Small intestine (tissue), 7 donors: Measurements from ENCODE around the gene CCDC88C. TPM values are rescaled to one million over a fixed set of nuclear protein-coding genes. Genes with fewer than 3 reads are reported as not detected.
"Not testable (repeated sequence)": the region's sequence is repeated elsewhere in the genome, so short reads cannot be mapped to it uniquely, and the experiment has no call there.

Experiments used
- DNase-seq, 2 donors: peaks; one replicate each; pipeline versions ENCODE4 v3.0.0 to v3.0.0-alpha.2; 2013
- FAIRE-seq: peaks from 2 replicates; lab custom pipeline; 2012; peaks lifted over from hg19 to GRCh38; lab: Jason Lieb, UNC
- H3K27ac ChIP-seq, 3 donors: one replicate each; pipeline ENCODE4 v1.5.1; 2013; ENCODE audit warnings: low read length in 2 of 3, mild to moderate bottlenecking in 2 of 3, control low read depth in 1 of 3, inconsistent platforms in 1 of 3, low read depth in 1 of 3, moderate library complexity in 1 of 3
- H3K27me3 ChIP-seq, 3 donors: one replicate each; pipeline ENCODE4 v1.6.1; 2013; ENCODE audit warnings: low read length in 3 of 3, inconsistent platforms in 1 of 3; ENCODE audit not compliant: control insufficient read depth in 3 of 3, insufficient read depth in 3 of 3
- H3K36me3 ChIP-seq, 3 donors: one replicate each; pipeline ENCODE4 v1.6.1; 2013; ENCODE audit warnings: low read length in 3 of 3, inconsistent platforms in 1 of 3, low read depth in 1 of 3, mild to moderate bottlenecking in 1 of 3, moderate library complexity in 1 of 3; ENCODE audit not compliant: control insufficient read depth in 3 of 3, insufficient read depth in 2 of 3
- H3K4me1 ChIP-seq, 3 donors: one replicate each; pipeline ENCODE4 v1.6.1; 2013; ENCODE audit warnings: low read length in 2 of 3, inconsistent platforms in 1 of 3, low read depth in 1 of 3, mild to moderate bottlenecking in 1 of 3, moderate library complexity in 1 of 3; ENCODE audit not compliant: control insufficient read depth in 3 of 3, insufficient read depth in 2 of 3
- H3K4me3 ChIP-seq, 3 donors: one replicate each; pipeline ENCODE4 v1.5.1; 2013; ENCODE audit warnings: low read length in 3 of 3, control low read depth in 1 of 3, inconsistent platforms in 1 of 3, low read depth in 1 of 3, mild to moderate bottlenecking in 1 of 3, moderate library complexity in 1 of 3
- H3K9me3 ChIP-seq, 2 donors: one replicate each; pipeline ENCODE4 v1.6.1; 2013; ENCODE audit warnings: low read depth in 1 of 2, low read length in 1 of 2; ENCODE audit not compliant: control insufficient read depth in 2 of 2, insufficient read depth in 1 of 2
- WGBS, 3 donors: extraction: QIAGEN DNeasy Blood & Tissue Kit; methylation state at CpG; one replicate each; pipeline ENCODE4 v1.1.7; 2013; 5-methylcytosine and 5-hydroxymethylcytosine counted together
- polyA plus RNA-seq, 4 donors: library from polyadenylated mRNA; stranded (reverse) in 3 of 4; unstranded in 1 of 4; fragments of 200-250 nt in 3 of 4; fragments of 120-200 nt in 1 of 4; gene quantifications; one replicate each; pipeline versions ENCODE4 v1.2.1 to v1.2.3, GENCODE V29; 2013
- donor health status: healthy with polysubstance abuse.
- donor health status: control.
- donor health status: control.
- donor health status: Bipolar disorder and iron deficiency.
- donor health status: healthy.

CCDC88C gene
- polyA plus RNA-seq, 4 donors, result 13.2 to 25.9 (median 18.3) TPM

DNA sequence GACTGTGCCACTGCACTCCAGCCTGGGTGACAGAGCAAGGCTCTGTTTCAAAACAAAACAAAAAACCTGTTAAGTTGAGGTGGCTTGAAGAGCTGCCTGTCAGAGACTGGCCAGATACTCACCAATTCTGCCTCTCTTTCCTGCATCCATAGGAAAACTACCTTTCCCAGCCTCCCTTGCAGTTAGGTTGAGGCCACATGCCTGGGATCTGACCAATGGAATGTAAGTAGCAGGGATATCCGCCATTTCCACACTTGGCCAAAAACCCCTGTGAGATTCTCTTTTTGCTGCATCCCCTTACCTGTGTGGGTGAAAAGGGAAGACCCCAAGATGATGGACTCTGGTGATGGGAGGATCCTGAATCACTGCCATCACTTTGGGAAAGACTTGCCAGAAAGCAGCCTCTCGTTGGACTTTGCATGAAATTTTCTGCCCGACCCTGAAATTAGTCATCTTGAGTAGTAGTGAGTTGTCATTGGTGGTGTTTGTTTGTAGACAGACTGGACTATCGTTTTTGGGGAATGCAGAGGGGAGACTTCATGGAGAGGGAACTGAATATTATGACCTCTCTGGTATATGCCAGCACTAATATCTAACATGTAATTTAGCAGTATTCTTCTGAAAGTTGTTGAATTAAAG, 187.1 kb downstream of the CCDC88C start:
- Histone ChIP-seq H3K4me3 (no peak overlapping the region), H3K27ac (peak overlapping the region in 2 of 3 donors; percentile 64 to 65), H3K27me3 (no peaks in the 10 kb centered on the region), H3K36me3 (peaks cover 0 to 35% (median 2%) of the 10 kb centered on the region in 3 donors), H3K4me1 (no peaks in the 10 kb centered on the region), H3K9me3 (peaks cover 0 to 19% of the 10 kb centered on the region in 2 donors)
- DNase-seq, result no peak
- FAIRE-seq, result no peak
- WGBS, 3 donors, result 76 to 90% (median 77%) methylated on average over 4 of the region's 4 CpGs

DNA sequence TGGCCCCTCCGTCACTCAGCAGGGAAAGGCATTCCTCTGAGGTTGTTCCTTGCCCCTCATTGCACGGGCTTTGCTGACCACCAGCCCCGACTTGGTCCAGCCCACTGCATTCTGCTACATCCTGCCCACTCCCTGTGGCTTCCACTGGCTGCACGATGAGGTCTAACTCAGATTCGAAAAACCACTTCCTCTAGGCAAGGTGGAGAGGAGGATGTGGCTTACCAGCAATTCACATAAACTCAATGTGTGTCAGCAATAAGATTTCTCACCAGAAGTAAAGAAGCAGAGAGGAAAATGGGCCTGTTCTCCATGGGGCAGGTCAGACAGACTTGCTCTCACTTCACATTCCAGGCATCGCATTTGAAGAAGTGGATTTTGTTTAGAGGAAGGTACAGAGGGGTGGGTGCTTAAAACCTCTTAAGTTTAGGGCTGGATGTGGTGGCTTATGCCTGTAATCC, 187.8 kb downstream of the CCDC88C start:
- H3K36me3 ChIP-seq, result peaks cover 0 to 40% (median 6%) of the 10 kb centered on the region in 3 donors
- FAIRE-seq, result no peak
- 62 to 80% (median 62%) methylated on average over 6 of the region's 6 CpGs for WGBS, 3 donors

DNA sequence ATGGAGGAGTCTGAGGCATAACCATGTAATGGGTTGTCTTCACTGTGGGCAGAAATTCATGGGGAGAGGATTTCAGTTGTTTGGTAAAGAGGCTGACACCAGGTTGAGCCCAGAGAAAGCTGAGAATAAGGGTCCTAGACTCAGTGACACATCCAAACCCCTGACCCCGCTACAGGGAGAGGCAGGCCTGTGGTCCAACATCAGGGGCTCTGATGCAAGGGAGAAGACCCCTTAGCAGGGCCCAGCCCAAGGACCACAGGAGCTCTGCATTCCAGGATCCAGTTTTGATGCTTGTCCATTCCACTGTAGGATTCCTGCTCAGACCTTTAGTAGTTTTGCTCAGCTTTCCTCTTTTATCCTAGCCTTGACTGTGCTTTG, 188.6 kb downstream of the CCDC88C start:
- H3K27me3 ChIP-seq, result no peaks in the 10 kb centered on the region
- DNase-seq, result no peak
- no peaks in the 10 kb centered on the region for H3K4me1 ChIP-seq
- FAIRE-seq, result no peak
- peak overlapping the region in 1 of 3 donors; percentile 65 for H3K27ac ChIP-seq
- peaks cover 0 to 45% (median 6%) of the 10 kb centered on the region in 3 donors for H3K36me3 ChIP-seq
- 89 to 93% (median 90%) methylated on average over 1 of the region's 1 CpG for WGBS, 3 donors
- H3K4me3 ChIP-seq, result no peak overlapping the region
- peaks cover 0 to 12% of the 10 kb centered on the region in 2 donors for H3K9me3 ChIP-seq

More for the DNA sequence above, 187.8 kb downstream of the CCDC88C start:
- Histone ChIP-seq H3K9me3 (peaks cover 0 to 18% of the 10 kb centered on the region in 2 donors), H3K27me3 (no peaks in the 10 kb centered on the region), H3K4me1 (no peaks in the 10 kb centered on the region), H3K27ac (peak overlapping the region in 2 of 3 donors; percentile 58 to 65), H3K4me3 (no peak overlapping the region)
- DNase-seq, result peak in 1 of 2 donors; percentile 64

DNA sequence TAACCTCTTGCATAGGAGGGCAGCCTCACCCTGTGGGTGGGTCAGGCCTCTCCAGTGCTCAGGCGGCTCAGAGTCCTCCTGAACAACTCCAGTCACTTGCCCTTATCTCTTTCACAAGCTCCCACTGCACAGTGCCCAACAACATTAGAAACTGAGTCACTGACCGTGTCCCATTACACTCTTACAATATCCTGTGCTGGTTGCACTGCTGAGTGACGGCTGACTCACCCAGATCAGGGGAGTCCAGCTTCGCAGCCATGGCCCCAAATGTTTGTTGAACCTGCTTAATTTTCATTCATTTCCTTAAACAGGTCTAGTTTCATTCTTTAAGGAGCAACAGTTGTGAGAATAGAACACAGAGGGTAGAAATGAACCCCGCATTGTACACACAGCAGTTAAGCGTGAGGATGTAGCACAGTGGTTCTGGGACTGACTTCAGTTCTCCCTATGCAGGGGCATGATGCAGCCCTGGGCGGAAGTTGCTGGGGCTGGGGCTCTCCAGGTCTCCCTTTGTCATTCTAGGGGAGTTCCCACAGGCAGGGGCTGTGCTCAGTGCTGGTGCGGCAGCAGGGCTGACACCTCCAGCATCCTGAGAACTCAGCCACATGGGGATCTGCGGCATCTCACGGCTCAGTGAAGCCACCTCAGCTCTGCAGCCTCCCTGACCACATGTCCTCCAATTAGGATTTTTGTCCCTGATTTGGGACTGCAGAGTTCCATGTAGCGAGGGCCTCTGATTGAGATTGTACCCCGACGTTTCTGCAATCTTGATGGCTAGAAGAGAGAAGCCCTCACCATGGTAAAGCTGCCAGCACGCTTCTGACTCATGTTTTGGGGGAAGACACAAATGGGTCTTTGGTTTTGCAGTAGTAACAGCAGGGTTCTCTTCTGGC, 189.3 kb downstream of the CCDC88C start:
- Histone ChIP-seq H3K4me3 (no peak overlapping the region), H3K9me3 (peaks cover 0 to 12% of the 10 kb centered on the region in 2 donors), H3K27ac (peak overlapping the region in 2 of 3 donors; percentile 28 to 65), H3K4me1 (no peaks in the 10 kb centered on the region), H3K27me3 (no peaks in the 10 kb centered on the region), H3K36me3 (peaks cover 0 to 48% (median 6%) of the 10 kb centered on the region in 3 donors)
- FAIRE-seq (no peak), DNase-seq (no peak)
- WGBS, 3 donors, result 71 to 86% (median 75%) methylated on average over 14 of the region's 14 CpGs

DNA sequence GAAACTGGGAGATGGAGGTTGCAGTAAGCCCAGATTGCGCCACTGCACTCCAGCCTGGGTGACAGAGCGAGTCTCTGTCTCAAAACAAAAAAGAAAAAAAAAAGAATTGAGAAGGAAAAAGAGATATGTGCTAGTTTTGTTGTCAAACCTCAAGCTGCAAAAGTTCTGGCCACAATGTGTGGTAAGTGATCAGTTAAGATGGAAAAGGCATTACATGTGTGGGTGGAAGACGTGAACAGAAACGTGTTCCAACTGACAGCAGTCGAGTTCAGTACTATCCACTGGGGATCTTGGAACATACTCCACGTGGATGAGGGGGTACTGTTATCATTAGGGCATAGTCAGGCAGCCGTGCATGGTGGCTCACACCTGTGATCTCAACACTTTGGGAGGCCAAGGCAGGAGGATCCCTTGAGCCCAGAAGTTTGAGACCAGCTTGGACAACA, 190.4 kb downstream of the CCDC88C start:
- peak in 1 of 2 donors; percentile 27 for DNase-seq
- FAIRE-seq, result no peak
- peaks cover 0 to 12% of the 10 kb centered on the region in 2 donors for H3K9me3 ChIP-seq
- H3K36me3 ChIP-seq, result peaks cover 0 to 48% (median 6%) of the 10 kb centered on the region in 3 donors
- H3K4me1 ChIP-seq, result no peaks in the 10 kb centered on the region
- peak overlapping the region in 2 of 3 donors; percentile 4 to 34 for H3K27ac ChIP-seq
- WGBS, 3 donors, result 75 to 82% (median 82%) methylated on average over 7 of the region's 7 CpGs
- no peak overlapping the region for H3K4me3 ChIP-seq
- H3K27me3 ChIP-seq, result no peaks in the 10 kb centered on the region

DNA sequence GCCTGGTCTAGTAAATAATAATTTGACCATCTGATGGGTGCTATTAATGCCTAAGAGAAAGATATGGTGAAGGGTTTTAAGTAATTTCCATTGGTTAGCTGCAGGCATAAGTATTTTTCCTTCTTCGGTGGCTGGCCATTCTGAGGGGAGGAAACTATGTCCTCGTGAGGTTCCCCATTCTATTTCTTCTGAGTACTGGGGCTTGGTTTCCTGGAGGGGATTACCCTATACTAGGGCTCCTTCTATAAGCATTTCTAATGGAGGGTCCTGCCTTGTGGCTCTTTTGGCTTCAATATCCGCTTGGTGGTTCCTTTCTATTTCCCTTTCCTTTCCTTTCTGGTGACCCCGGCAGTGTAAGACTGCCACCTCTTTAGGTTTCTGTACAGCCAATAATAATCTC, 191.3 kb downstream of the CCDC88C start:
- WGBS, 3 donors, result 68 to 91% (median 79%) methylated on average over 4 of the region's 4 CpGs
- Histone ChIP-seq H3K27ac (peak overlapping the region in 1 of 3 donors; percentile 4), H3K36me3 (peaks cover 0 to 50% (median 6%) of the 10 kb centered on the region in 3 donors), H3K9me3 (peaks cover 0 to 10% of the 10 kb centered on the region in 2 donors)
- not testable (repeated sequence) for H3K4me1 ChIP-seq, H3K4me3 ChIP-seq, DNase-seq, FAIRE-seq, H3K27me3 ChIP-seq

DNA sequence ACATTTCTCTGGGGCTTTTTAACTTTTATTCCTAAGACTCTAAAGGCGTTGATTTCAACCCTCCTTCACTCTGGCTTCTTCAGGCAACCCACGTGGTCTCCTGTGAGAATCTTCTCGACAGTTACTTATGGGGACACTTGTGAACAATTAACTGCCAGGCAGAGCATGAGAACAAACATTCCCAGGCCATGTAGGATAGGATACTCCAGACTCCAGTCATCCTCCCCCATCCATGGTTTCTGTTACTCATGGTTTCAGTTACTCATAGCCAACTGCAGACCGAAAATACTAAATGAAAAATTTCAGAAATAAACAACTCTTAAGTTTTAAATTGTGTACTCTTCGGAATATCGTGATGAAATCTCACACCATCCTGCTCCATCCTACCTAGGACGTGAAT, 192.6 kb downstream of the CCDC88C start:
- no peaks in the 10 kb centered on the region for H3K27me3 ChIP-seq
- no peak overlapping the region for H3K4me3 ChIP-seq
- peaks cover 0 to 57% (median 6%) of the 10 kb centered on the region in 3 donors for H3K36me3 ChIP-seq
- H3K27ac ChIP-seq, result no peak overlapping the region
- no peaks in the 10 kb centered on the region for H3K9me3 ChIP-seq
- 85 to 94% (median 93%) methylated on average over 7 of the region's 7 CpGs for WGBS, 3 donors
- FAIRE-seq (no peak), DNase-seq (no peak)
- no peaks in the 10 kb centered on the region for H3K4me1 ChIP-seq
